ENCODE results near the gene SYTL1. TPM values are rescaled to one million over a fixed set of nuclear protein-coding genes. Genes with fewer than 3 reads are reported as not detected.

The SYTL1 gene
- total RNA-seq, 4 donors from 2014 or later: 12.4 to 23.9 (median 18.4) TPM

GRCh38 chr1:27307874-27308598 is 33.8 kb upstream of the SYTL1 start:
- Histone ChIP-seq H3K27me3 (no peaks in the 10 kb centered on the region), H3K36me3 (peaks cover 0 to 12% of the 10 kb centered on the region in 2 donors), H3K4me1 (no peaks in the 10 kb centered on the region), H3K9me3 (no peaks in the 10 kb centered on the region), H3K4me3 (replicated peaks in 1 of 3) (no peak overlapping the region), H3K27ac (no peak overlapping the region)
- TF ChIP-seq CTCF (IDR thresholded peaks at IDR 0.05) (no peak), POLR2A (IDR thresholded peaks at IDR 0.05) (no peak)
- intact Hi-C loops (cut with DNase I): no loop called here
- DNase-seq: no peak
- WGBS, 2 donors: 87 to 88% methylated on average over 6 of the region's 6 CpGs

DNA sequence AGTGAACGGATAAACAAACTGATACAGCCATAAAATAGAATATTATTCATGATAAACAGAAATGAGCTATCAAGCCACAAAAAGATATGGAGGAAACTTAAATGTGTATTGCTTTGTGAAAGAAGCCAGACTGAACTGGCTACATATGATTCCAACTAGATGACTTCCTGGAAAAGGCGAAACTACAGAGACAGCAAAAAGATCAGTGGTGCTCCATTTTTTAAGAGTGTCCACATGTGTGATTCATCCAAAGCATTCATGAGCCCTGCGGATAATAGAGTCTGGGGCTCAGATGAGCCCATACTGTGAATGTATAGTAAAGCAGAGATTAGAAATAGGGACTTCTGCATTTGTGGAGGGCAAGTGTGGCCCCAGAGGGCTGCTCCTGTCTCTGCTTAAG is 27.7 kb upstream of the SYTL1 start:
- intact Hi-C loops (cut with DNase I): no loop called here

DNA sequence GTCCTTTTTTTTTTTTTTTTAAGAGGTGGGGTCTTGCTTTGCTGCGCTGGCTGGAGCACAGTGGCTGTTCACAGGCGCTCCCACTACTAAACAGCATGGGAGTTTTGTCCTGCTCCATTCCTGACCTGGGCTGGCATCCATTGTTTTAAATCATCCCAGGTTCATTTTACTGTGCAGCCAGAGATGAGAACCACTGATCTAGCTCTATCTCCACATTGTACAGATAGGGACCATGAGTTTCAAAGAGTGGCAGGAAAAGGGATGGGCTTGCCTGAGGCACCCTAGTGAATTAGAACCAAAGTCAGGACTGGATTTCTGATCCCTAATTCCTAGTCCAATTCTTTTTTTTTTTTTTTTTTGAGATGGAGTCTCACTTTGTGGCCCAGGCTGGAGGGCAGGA is 27.1 kb upstream of the SYTL1 start:
- Histone ChIP-seq H3K4me3 (replicated peaks in 1 of 3) (no peak overlapping the region), H3K27me3 (no peaks in the 10 kb centered on the region), H3K27ac (no peak overlapping the region), H3K36me3 (no peaks in the 10 kb centered on the region), H3K4me1 (no peaks in the 10 kb centered on the region), H3K9me3 (no peaks in the 10 kb centered on the region)
- DNase-seq: no peak
- WGBS, 2 donors: 74 to 77% methylated on average over 2 of the region's 2 CpGs
- TF ChIP-seq CTCF (IDR thresholded peaks at IDR 0.05): no peak
- TF ChIP-seq POLR2A (IDR thresholded peaks at IDR 0.05): no peak
- intact Hi-C loops (cut with DNase I): no loop called here

More for the DNA sequence above, 27.7 kb upstream of the SYTL1 start:
- H3K27ac ChIP-seq: no peak overlapping the region
- H3K4me3 ChIP-seq (replicated peaks in 1 of 3): no peak overlapping the region
- H3K27me3 ChIP-seq: no peaks in the 10 kb centered on the region
- no peaks in the 10 kb centered on the region for H3K36me3 ChIP-seq
- DNase-seq: no peak
- H3K4me1 ChIP-seq: no peaks in the 10 kb centered on the region
- TF ChIP-seq POLR2A (IDR thresholded peaks at IDR 0.05): no peak
- 86 to 88% methylated on average over 3 of the region's 3 CpGs for WGBS, 2 donors
- H3K9me3 ChIP-seq: no peaks in the 10 kb centered on the region

DNA sequence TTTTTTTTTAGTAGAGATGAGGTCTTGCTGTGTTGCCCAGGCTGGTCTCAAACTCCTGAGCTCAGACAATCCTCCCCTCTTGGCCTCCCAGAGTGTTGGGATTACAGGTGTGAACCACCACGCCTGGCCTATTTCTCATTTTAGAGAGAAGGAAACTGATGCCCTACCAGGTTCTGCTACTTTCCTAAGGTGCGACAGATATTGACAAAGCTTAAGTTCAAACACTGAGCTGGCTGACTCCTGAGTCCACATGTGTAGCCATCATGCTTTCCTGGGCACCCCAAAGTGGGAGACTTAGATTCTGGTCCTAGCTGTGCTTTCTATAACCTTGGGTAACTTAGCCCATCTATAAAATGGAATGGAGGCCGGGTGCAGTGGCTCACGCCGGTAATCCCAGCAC is 25.0 kb upstream of the SYTL1 start:
- Histone ChIP-seq H3K27ac (no peak overlapping the region), H3K9me3 (no peaks in the 10 kb centered on the region), H3K36me3 (no peaks in the 10 kb centered on the region), H3K4me1 (no peaks in the 10 kb centered on the region), H3K4me3 (replicated peaks in 1 of 3) (no peak overlapping the region), H3K27me3 (no peaks in the 10 kb centered on the region)
- intact Hi-C loops (cut with DNase I): no loop called here
- no peak for DNase-seq
- WGBS, 2 donors: 73 to 79% methylated on average over 5 of the region's 5 CpGs
- TF ChIP-seq CTCF (IDR thresholded peaks at IDR 0.05): no peak
- no peak for TF ChIP-seq POLR2A (IDR thresholded peaks at IDR 0.05)

DNA sequence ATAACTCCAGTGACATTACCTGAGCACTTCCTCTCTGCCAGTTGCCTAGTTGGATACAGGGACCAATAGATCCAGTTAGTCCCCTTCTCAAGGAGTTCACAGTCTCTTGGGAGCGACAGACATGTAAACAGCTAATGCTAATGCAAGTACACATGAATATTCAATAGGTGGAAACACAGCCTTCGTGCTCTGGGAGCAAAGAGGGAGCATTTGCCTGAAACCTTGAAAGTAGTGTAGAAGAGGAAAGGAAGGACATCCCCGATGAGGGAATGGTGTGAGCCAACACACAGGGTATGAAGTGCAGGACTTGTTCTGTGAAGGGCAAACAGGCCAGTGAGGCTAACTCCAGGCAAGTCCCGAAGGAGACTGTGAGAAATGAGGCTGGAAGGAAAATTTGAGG is 23.7 kb upstream of the SYTL1 start:
- TF ChIP-seq POLR2A (IDR thresholded peaks at IDR 0.05): no peak
- Histone ChIP-seq H3K27me3 (no peaks in the 10 kb centered on the region), H3K4me1 (peaks cover 4% of the 10 kb centered on the region in 2 donors), H3K27ac (no peak overlapping the region), H3K9me3 (no peaks in the 10 kb centered on the region), H3K36me3 (no peaks in the 10 kb centered on the region), H3K4me3 (replicated peaks in 1 of 3) (no peak overlapping the region)
- DNase-seq: no peak
- intact Hi-C loops (cut with DNase I): no loop called here
- 27 to 30% methylated on average over 4 of the region's 4 CpGs for WGBS, 2 donors

GRCh38 chr1:27318596-27318995 is 23.2 kb upstream of the SYTL1 start:
- TF ChIP-seq POLR2A (IDR thresholded peaks at IDR 0.05) (no peak), CTCF (IDR thresholded peaks at IDR 0.05) (no peak)
- H3K4me3 ChIP-seq (replicated peaks in 1 of 3): no peak overlapping the region
- no peaks in the 10 kb centered on the region for H3K27me3 ChIP-seq
- intact Hi-C loops (cut with DNase I): no loop called here
- 47 to 73% methylated on average over 1 of the region's 1 CpG for WGBS, 2 donors
- H3K9me3 ChIP-seq: no peaks in the 10 kb centered on the region
- H3K27ac ChIP-seq: no peak overlapping the region
- DNase-seq: no peak
- H3K36me3 ChIP-seq: no peaks in the 10 kb centered on the region
- peaks cover 8 to 9% of the 10 kb centered on the region in 2 donors for H3K4me1 ChIP-seq

Measured in thyroid gland (tissue), 4 donors.